ENCODE measurements around the gene LRCH4. TPM values are rescaled to one million over a fixed set of nuclear protein-coding genes. Genes with fewer than 3 reads are reported as not detected.

Gene LRCH4
- total and polyA plus RNA-seq, 4 experiments from 2014 or later = 119 to 412 (median 280) TPM

Other genes with a start within 250 kb of the LRCH4 start
- 100 to 1,000 TPM; 104 to 117 TPM for gene PILRB, start 228.0 kb downstream of the LRCH4 start, total RNA-seq
- 1 to 10 TPM; 1.1 to 5.2 TPM for gene PILRB, start 228.0 kb downstream of the LRCH4 start, polyA plus RNA-seq
- 1 to 10 TPM; 5.7 to 5.8 TPM for gene PILRA, start 212.6 kb downstream of the LRCH4 start, total RNA-seq
- gene PILRA, start 212.6 kb downstream of the LRCH4 start, polyA plus RNA-seq = under 1 TPM in 1 of 2 donors, not detected in 1; 0.32 TPM
- 10 to 100 TPM; 10.1 to 12.4 TPM for gene ZCWPW1, start 157.4 kb downstream of the LRCH4 start, total RNA-seq
- gene ZCWPW1, start 157.4 kb downstream of the LRCH4 start, polyA plus RNA-seq = 1 to 10 TPM; 5.0 to 6.1 TPM
- 10 to 100 TPM; 57.3 to 58.8 TPM for gene MEPCE, start 156.3 kb downstream of the LRCH4 start, total RNA-seq
- gene MEPCE, start 156.3 kb downstream of the LRCH4 start, polyA plus RNA-seq = 10 to 100 TPM in 1 of 2 donors, 1 to 10 TPM in 1; 7.9 to 11.8 TPM
- 10 to 100 TPM; 77.7 to 83.8 TPM for gene PPP1R35, start 149.6 kb downstream of the LRCH4 start, total RNA-seq
- gene PPP1R35, start 149.6 kb downstream of the LRCH4 start, polyA plus RNA-seq = 10 to 100 TPM; 28.6 to 49.7 TPM
- gene SPACDR, start 121.9 kb downstream of the LRCH4 start, total RNA-seq = 1 to 10 TPM; 4.6 to 5.7 TPM
- gene SPACDR, start 121.9 kb downstream of the LRCH4 start, polyA plus RNA-seq = under 1 TPM; 0.26 to 0.34 TPM
- gene TSC22D4, start 106.9 kb downstream of the LRCH4 start, total RNA-seq = 100 to 1,000 TPM; 144 to 154 TPM
- gene TSC22D4, start 106.9 kb downstream of the LRCH4 start, polyA plus RNA-seq = 10 to 100 TPM; 30.0 to 34.5 TPM
- gene NYAP1, start 102.2 kb downstream of the LRCH4 start, total RNA-seq = under 1 TPM; 0.38 to 0.58 TPM
- not detected for gene NYAP1, start 102.2 kb downstream of the LRCH4 start, polyA plus RNA-seq
- gene AGFG2, start 46.9 kb downstream of the LRCH4 start, total RNA-seq = 10 to 100 TPM; 56.6 to 58.3 TPM
- gene AGFG2, start 46.9 kb downstream of the LRCH4 start, polyA plus RNA-seq = 10 to 100 TPM; 19.7 to 35.6 TPM
- gene SAP25, start 12.2 kb downstream of the LRCH4 start, total RNA-seq = 100 to 1,000 TPM; 119 to 126 TPM
- under 1 TPM in 1 of 2 donors, not detected in 1; 0.72 TPM for gene SAP25, start 12.2 kb downstream of the LRCH4 start, polyA plus RNA-seq
- gene FBXO24, start 199 bp upstream of the LRCH4 start, total RNA-seq = 1 to 10 TPM; 1.6 to 2.1 TPM
- under 1 TPM; 0.36 to 0.77 TPM for gene FBXO24, start 199 bp upstream of the LRCH4 start, polyA plus RNA-seq
- 10 to 100 TPM in 1 of 2 experiments, 1 to 10 TPM in 1; 7.2 to 10.6 TPM for gene PCOLCE, start 16.2 kb upstream of the LRCH4 start, total RNA-seq
- gene PCOLCE, start 16.2 kb upstream of the LRCH4 start, polyA plus RNA-seq = 1 to 10 TPM; 1.3 to 1.6 TPM
- gene MOSPD3, start 26.4 kb upstream of the LRCH4 start, total RNA-seq = 10 to 100 TPM; 13.4 to 15.6 TPM
- gene MOSPD3, start 26.4 kb upstream of the LRCH4 start, polyA plus RNA-seq = 10 to 100 TPM; 24.6 to 32.1 TPM
- gene TFR2, start 55.4 kb upstream of the LRCH4 start, total RNA-seq = 1 to 10 TPM; 5.4 to 6.2 TPM
- 1 to 10 TPM in 1 of 2 donors, under 1 TPM in 1; 0.75 to 2.8 TPM for gene TFR2, start 55.4 kb upstream of the LRCH4 start, polyA plus RNA-seq
- not detected for gene ACTL6B, start 70.3 kb upstream of the LRCH4 start, total RNA-seq
- not detected for gene ACTL6B, start 70.3 kb upstream of the LRCH4 start, polyA plus RNA-seq
- 100 to 1,000 TPM; 138 to 144 TPM for gene GNB2, start 87.6 kb upstream of the LRCH4 start, total RNA-seq
- gene GNB2, start 87.6 kb upstream of the LRCH4 start, polyA plus RNA-seq = 10 to 100 TPM; 48.3 to 60.7 TPM
- 100 to 1,000 TPM; 116 to 118 TPM for gene GIGYF1, start 108.1 kb upstream of the LRCH4 start, total RNA-seq
- 1 to 10 TPM in 1 of 2 donors, under 1 TPM in 1; 0.19 to 3.1 TPM for gene GIGYF1, start 108.1 kb upstream of the LRCH4 start, polyA plus RNA-seq
- gene POP7, start 120.0 kb upstream of the LRCH4 start, total RNA-seq = 10 to 100 TPM; 14.6 to 16.0 TPM
- gene POP7, start 120.0 kb upstream of the LRCH4 start, polyA plus RNA-seq = 10 to 100 TPM; 43.7 to 49.9 TPM
- gene EPO, start 134.3 kb upstream of the LRCH4 start, total RNA-seq = not detected
- not detected for gene EPO, start 134.3 kb upstream of the LRCH4 start, polyA plus RNA-seq
- not detected for gene ZAN, start 147.5 kb upstream of the LRCH4 start, total RNA-seq
- not detected for gene ZAN, start 147.5 kb upstream of the LRCH4 start, polyA plus RNA-seq
- gene EPHB4, start 241.4 kb upstream of the LRCH4 start, total RNA-seq = 1 to 10 TPM; 3.3 to 5.2 TPM
- gene EPHB4, start 241.4 kb upstream of the LRCH4 start, polyA plus RNA-seq = under 1 TPM in 1 of 2 donors, not detected in 1; 0.08 TPM